CD1c-positive myeloid dendritic cell (primary cell): ENCODE data around the gene COMMD9.

Experiments used
- DNase-seq: peaks from one replicate; pipeline ENCODE4 v3.0.0-alpha.2; 2016; ENCODE audit errors: extremely low spot score

COMMD9 gene

DNA sequence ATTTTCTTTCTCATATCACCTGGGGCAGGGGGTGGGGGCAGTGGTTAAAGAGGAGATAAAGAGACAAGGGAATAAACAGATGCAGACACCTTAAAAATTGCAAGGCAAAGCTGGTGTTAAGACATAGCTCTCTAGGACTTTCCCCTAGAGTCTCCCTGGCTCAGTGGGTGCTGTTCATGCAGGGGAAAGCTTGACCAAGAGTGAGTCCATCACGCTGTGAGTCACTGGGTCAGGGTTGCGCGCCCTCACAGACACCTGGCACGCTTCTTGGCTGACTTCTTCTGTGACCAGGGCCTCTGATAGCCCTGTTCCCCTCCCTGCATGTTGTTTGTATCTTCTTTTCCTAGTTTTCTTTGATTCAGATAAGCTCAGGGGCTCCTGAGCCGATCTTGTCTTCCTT lies 31.9 kb downstream of the COMMD9 start:
- no peak for DNase-seq

GRCh38 chr11:36254713-36255112 lies 34.5 kb downstream of the COMMD9 start:
- no peak for DNase-seq

DNA sequence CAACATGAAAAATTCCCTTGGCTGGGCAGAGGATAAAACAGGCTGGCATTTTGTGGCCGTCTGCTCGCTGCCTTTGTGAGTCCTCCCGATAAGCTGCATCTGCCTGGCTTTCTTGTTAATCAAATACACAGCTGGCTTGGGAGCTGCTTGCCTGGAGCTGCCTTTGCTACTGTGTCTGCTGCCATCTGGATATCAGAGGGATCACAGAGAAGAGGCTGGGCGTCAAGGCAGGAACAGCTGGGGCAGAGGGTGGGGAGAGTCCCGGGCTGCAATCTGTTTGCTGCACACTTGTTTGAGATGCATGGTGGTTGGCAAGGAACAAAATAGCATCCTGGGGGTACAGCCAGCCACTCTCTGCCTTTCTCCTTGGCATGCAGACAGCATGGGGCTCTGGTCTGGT lies 36.0 kb downstream of the COMMD9 start:
- DNase-seq: no peak

DNA sequence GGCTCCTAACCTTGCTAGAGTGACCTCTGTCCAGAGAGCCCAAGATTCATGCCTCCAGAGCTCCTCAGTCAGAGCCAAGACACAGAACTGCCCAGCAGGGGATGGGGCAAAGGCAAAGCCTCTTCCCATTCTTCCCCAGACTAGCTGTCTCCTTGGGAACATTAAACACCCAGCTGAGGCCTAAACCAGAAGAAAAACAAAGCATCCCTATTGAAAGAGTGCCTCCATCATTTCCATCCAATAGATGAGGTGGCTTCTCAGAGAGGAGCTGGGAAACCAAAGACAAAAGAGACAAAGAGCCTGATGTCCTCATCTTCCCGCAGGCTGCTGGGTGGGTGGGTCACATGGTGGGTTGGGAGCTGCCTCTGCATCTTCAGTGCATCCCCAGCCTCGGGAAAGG lies 37.4 kb downstream of the COMMD9 start:
- DNase-seq: no peak

DNA sequence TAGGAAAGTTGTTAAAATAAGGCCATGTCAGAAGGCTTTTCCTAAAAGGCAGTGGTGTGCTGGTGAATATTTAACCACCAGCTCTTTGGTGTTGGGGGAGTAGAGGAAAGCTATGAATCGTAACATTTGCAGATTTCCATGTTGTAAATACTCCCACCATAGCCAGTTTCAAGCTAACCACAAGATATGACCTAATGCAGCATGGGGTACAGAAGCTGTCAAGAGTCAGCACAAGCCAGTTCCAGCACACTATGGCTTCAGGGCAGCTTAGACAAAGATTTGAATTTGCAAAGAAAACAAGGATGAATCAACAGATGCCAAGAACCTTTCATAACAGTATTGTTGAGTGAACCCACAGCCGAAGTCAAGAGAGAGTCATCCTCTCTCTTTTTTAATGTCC lies 40.0 kb downstream of the COMMD9 start:
- peak; percentile 28 for DNase-seq

- peak; percentile 23 for DNase-seq
Observed at GRCh38 chr11:36248436-36248835, 40.8 kb downstream of the COMMD9 start.

- no peak for DNase-seq
Observed at GRCh38 chr11:36247493-36247892, 41.7 kb downstream of the COMMD9 start.

DNA sequence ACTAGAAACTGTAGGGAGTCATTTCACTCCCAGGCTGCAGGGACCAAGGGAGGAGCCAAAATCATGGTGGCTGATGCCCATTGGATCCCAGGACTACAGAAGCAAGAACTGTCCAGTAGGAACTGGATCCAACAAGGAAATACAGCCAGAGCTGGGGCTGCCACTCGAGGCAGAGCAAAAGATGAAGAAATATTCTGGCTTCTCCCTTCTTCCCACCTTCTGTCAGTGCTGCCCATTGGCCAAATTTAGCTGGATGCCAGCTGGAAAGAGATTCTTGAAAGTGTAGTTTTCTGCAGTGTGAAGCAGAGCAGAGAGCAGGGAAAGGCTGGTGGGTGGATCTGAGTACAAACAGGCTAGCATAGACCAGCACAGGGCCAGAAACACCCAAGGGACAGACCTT lies 45.6 kb downstream of the COMMD9 start:
- DNase-seq: no peak

DNA sequence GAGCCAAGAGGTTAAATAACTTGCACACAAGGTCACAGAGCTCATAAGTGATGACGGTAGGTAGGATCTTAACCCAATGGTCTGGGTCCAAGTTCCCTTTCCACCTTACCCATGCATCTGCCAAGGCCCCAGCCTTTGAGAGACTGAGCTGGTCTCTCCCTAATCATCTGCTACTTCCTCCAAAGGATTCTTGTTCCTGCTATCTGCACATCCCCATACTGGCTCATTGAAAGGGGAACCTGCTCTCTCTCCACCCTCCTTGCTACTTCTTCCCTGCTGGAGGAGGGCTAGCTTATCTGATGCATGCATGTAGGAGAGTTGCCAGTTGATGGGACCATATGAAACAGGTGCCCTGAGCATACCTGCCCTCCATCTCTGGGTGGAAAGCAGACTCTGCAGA lies 47.7 kb downstream of the COMMD9 start:
- peak; percentile 24 for DNase-seq

DNA sequence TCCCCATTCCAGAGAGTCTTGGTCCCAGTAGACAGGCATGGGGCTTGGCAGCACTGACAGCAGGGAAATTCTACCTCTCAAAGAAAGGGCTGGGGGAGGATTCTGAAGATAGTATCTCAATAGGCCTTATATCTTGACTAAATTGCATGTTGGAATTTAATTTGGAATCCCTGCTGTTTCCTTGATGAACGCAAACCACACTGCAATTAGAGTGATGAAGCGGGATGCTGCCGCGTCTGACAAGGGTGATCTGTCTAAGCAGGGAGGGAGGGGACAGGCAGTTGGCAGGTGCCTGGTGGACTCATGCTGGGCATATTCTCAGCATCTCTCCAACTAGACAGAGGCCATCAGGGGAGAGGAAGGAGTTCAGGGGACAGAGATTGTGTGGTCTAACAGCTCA lies 48.4 kb downstream of the COMMD9 start:
- DNase-seq: no peak

GRCh38 chr11:36240173-36240572 lies 49.1 kb downstream of the COMMD9 start:
- DNase-seq: no peak

DNA sequence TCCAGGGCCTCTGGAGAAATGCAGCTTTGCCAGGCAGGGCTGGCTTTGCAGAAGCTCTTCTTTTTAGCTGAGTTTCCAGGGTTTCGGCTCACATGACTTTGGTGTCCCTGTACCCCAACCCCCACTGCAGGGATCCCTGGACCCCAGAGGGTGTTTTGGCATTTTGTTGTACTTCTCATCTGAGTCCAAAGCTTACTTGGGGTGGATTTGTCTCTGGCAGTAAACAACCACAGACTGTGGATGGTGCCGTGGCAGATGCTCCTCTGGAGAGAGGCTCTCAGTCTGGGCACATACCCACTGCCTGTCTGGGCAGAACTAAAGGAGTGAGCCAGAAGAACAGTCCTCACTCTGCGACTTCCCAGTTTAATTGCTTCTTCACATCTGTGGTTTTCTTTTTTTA lies 49.6 kb downstream of the COMMD9 start:
- no peak for DNase-seq

GRCh38 chr11:36238881-36239280 lies 50.3 kb downstream of the COMMD9 start:
- DNase-seq: no peak

DNA sequence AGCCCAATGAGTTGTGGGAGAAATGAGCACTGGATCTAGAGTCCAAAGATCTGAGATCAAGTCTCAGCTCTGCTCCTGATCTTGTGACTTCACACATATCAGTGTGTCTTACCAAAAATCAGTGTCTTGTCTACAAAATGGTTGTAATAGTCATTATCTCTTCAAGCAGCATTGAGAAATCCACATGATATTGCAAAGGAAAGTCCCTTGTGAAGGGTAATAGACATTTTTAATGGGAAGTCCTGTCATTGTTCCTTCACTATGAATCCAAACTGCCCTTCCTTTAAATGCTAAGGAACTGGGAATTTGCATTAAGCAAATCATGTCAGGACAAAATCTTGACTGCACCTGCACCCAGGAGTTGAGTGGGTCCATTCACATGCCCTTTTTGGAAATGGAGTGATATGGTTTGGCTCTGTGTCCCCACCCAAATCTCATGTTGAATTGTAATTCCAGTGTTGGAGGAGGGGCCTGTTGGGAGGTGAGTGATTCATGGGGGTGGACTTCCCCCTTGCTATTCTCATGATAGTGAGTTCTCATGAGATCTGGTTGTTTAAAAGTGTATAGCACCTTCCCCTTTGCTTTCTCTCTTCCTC lies 51.1 kb downstream of the COMMD9 start:
- no peak for DNase-seq

GRCh38 chr11:36237391-36237790 lies 51.8 kb downstream of the COMMD9 start:
- DNase-seq: no peak

DNA sequence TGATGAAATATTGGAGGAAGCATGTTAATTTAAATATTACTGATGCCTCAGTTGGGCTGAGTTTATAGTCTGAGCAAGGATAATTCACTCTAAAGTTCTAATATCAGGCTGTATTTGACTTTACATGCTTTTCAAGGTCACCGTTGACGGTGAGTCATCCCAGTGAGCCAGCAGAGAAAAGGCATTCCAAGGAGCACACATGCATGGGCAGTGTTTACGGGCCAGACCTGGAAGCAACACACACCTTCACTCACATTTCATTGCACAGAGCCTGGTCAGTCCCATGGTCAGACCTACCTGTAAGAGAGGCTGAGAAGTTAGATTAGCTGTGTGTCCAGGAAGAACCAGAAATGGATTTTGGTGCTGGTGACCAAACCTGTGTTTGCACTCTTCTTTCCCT lies 53.5 kb downstream of the COMMD9 start:
- no peak for DNase-seq

DNA sequence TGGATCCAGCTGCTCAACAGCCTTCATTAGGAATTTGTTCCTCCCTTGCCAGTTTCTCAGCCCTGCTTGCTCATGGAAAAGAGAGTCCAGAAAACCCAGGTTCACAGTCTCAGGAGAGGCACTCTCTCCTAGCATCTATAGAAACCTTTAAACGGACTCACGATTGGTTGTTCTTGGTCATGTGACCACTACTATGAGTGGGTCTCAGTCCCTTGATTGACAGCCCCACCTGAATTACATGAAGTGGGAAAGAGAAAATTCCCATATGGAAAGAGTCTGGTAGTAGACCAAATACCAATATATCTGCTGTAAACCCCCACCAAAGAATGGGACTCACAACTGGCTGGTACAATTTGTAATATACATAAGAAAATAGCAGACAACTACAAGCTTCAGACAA lies 54.4 kb downstream of the COMMD9 start:
- DNase-seq: no peak

DNA sequence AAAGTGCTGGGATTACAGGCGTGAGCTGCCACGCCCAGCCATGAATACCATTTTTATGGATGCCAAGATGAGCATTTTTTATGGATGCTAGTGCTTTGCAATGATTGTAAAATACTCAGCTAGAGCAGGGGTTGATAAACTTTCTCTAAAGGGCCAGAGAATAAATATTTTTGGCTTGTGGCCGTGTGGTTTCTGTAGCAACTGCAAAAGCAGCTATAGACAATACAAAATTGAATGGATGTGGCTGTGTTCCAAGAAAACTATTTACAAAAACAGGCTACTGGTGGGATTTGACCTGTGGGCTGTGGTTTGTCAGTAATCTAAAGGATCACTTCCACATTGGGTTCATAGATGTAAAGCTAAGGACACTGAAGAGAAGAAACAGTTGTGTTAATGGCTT lies 56.0 kb downstream of the COMMD9 start:
- DNase-seq: no peak

DNA sequence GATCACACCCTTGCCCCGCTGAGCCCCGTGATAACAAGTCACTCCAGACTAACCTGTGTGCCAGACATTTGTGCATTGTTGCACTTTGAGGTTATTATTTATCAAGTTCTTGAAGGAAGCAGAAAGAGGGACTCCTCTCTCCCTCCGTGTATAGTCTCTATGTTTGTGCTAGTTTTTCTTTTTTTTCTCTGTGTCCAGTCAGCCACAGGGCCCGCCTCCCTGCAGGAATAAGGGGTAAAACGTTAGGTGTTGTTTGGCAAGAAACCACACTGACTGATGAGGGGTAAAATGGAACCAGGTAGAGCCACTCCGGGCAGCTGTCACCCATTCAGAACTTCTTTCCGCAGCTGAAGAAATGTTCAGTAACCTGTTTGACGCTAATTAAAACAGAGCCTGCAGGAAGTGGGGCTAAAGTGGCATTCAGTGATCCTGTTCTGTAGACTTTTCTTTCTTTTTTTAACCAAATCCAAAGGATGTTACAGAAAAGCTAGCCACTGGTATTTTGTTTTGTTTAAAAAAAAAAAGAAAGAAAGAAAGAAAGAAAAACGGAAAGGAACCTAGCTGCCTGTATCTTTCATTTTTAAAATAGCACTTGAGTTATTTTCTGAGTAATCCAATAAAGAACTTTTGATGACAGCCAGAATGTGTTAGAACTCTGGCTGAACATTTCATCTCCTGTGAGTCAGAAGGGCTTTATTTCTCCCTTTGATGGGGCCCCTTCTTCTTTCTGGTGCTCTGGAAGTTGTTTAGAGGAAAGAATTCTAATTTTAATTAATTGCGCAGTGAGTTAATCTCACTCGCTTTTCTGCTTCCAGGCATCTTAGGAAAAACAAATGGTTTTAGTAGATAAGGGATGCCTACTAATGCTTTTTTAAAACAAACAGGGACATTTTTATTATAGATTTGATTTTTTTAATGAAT lies 58.2 kb downstream of the COMMD9 start:
- DNase-seq: no peak

DNA sequence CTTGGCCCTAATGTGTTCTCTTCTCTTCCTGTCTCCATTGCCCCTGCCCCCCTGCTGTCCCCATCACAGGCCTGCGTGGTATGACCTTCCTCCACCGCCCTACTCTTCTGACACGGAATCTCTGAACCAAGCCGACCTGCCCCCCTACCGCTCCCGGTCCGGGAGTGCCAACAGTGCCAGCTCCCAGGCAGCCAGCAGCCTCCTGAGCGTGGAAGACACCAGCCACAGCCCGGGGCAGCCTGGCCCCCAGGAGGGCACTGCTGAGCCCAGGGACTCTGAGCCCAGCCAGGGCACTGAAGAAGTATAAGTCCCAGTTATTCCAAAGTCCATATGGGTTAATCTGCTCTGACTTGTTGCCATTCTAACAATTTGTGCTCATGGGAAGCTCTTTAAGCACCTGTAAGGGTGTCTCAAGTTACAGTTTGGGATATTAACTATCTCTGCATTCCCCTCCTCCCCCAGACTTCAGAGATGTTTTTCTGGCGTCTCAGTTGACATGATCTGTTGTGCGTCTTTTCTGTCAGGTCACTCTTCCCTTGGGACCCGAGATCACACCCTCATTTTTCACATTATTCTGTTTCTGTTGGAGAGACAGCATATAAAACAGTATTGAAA lies 60.0 kb downstream of the COMMD9 start:
- DNase-seq: no peak

DNA sequence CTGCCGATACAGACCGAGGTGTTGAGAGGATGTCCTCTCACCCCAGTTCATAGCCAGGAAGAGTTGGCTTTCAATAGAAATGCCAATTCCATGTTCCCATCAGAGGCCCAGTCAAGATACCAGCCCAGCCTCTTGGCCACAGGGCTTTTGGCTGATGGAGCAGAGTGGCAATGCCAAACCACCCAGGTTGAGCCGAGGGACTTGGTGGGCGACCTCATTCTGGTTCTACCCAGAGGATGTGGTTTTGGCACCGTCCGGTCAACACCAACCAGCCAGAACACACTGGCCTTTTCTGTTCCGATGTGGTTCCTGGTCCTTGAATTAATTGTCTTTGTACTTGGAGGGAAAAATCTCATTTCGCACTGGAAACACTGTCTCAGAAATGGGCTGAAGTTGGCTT lies 60.5 kb downstream of the COMMD9 start:
- no peak for DNase-seq

DNA sequence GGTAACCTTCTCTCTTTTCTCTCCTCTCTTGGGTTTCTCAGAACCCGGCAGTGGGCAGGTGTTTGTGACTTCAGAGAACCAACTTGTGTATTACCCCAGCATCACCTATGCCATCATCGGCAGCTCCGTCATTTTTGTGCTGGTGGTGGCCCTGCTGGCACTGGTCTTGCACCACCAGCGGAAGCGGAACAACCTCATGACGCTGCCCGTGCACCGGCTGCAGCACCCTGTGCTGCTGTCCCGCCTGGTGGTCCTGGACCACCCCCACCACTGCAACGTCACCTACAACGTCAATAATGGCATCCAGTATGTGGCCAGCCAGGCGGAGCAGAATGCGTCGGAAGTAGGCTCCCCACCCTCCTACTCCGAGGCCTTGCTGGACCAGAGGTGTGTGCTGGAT lies 62.2 kb downstream of the COMMD9 start:
- DNase-seq: no peak
